BLaER1 treated with 17β-estradiol and CSF1 and Interleukin-3, amounts not matched to agents 10 nM and 100 nM (cell line): ENCODE results near the gene TMEM238L.

Source experiments
- H3K27ac ChIP-seq, 11 experiments: shearing (Covaris generic); formaldehyde crosslinking; 2 replicates each; pipeline ENCODE4 v1.8.1; 2022
- H3K27me3 ChIP-seq, 11 experiments: shearing (Covaris generic); formaldehyde crosslinking; 2 replicates each; pipeline ENCODE4 v1.8.1; 2022
- H3K36me3 ChIP-seq, 11 experiments: shearing (Covaris generic); formaldehyde crosslinking; 2 replicates each; pipeline ENCODE4 v1.8.1; 2022
- H3K4me1 ChIP-seq, 10 experiments: shearing (Covaris generic); formaldehyde crosslinking; 2 replicates each; pipeline ENCODE4 v1.8.1; 2022
- H3K4me2 ChIP-seq, 11 experiments: shearing (Covaris generic); formaldehyde crosslinking; 2 replicates each; pipeline ENCODE4 v1.8.1; 2022
- H3K4me3 ChIP-seq, 10 experiments: shearing (Covaris generic); formaldehyde crosslinking; 2 replicates each; pipeline ENCODE4 v1.8.1; 2022
- H3K9ac ChIP-seq, 11 experiments: shearing (Covaris generic); formaldehyde crosslinking; 2 replicates each; pipeline ENCODE4 v1.8.1; 2022
- H3K9me3 ChIP-seq, 11 experiments: shearing (Covaris generic); formaldehyde crosslinking; replicated peaks in 1 of 11; 2 replicates each; pipeline ENCODE4 v1.8.1; 2022
- H4K20me1 ChIP-seq, 11 experiments: shearing (Covaris generic); formaldehyde crosslinking; 2 replicates each; pipeline ENCODE4 v1.8.1; 2022
- Cebpa-rat ChIP-seq, 11 experiments: shearing (Covaris generic); IDR thresholded peaks; 2 replicates each; pipeline ENCODE4 v1.8.1; 2022

TMEM238L gene

GRCh38 chr17:10779609-10780008 is 24.3 kb downstream of the TMEM238L start:
- no peaks in the 10 kb centered on the region for H3K27me3 ChIP-seq
- H3K9ac ChIP-seq: no peak overlapping the region
- no peaks in the 10 kb centered on the region for H3K36me3 ChIP-seq
- no peak overlapping the region for H3K27ac ChIP-seq
- H4K20me1 ChIP-seq: no peaks in the 10 kb centered on the region
- H3K4me3 ChIP-seq: no peak overlapping the region
- H3K4me2 ChIP-seq: no peak overlapping the region
- no peak for TF ChIP-seq Cebpa-rat (IDR thresholded peaks at IDR 0.05)
- peaks cover 0 to 30% (median 6%) of the 10 kb centered on the region in 10 experiments; a peak in 9 of 20 replicates for H3K4me1 ChIP-seq
- peaks cover 0 to 19% (median 8%) of the 10 kb centered on the region in 11 experiments; a peak in 9 of 22 replicates for H3K9me3 ChIP-seq

GRCh38 chr17:10777890-10778289 is 26.0 kb downstream of the TMEM238L start:
- no peak overlapping the region for H3K4me3 ChIP-seq
- H3K4me2 ChIP-seq: peak overlapping the region in 5 of 11 experiments; percentile 37 to 64 (median 49); a peak in 10 of 22 replicates
- no peaks in the 10 kb centered on the region for H3K36me3 ChIP-seq
- TF ChIP-seq Cebpa-rat (IDR thresholded peaks at IDR 0.05): no peak
- peak overlapping the region in 2 of 11 experiments; percentile 22 to 52; a peak in 2 of 22 replicates for H3K27ac ChIP-seq
- no peak overlapping the region for H3K9ac ChIP-seq
- no peaks in the 10 kb centered on the region for H4K20me1 ChIP-seq
- H3K9me3 ChIP-seq: peaks cover 0 to 13% (median 6%) of the 10 kb centered on the region in 11 experiments; a peak in 9 of 22 replicates
- H3K27me3 ChIP-seq: no peaks in the 10 kb centered on the region
- peaks cover 11 to 42% (median 16%) of the 10 kb centered on the region in 10 experiments for H3K4me1 ChIP-seq

DNA sequence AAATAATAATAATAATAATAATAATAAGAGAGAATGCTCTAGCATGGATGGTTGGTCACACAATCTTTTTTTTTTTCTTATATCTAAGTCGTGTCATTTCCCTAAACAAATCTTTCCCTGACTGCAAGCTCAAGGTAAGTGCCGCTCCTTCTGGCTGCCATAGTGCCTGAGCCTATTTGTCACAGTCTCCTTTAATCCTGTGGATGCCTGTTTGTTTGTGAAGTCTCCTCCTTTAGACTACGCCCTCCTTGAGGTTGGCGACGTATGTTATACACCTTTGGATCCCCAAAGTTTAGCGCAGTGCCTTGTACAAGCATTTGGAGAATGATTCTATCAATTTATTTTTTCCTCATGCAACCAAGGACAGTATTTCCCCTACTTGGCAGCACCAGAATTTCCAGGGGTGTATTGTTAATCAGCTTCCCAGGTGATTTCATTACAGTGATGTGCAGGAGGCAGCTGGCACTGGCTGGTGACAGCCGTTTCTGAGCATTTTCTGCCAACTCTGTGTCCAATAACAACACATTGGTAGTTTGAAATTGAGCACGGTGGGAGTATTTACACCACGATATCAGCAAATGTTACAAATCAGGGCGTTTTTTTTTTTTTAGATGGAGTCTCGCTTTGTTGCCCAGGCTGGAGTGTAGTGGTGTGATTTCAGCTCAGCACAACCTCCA is 26.6 kb downstream of the TMEM238L start:
- peaks cover 16 to 48% (median 20%) of the 10 kb centered on the region in 10 experiments for H3K4me1 ChIP-seq
- H4K20me1 ChIP-seq: no peaks in the 10 kb centered on the region
- peaks cover 1 to 12% (median 10%) of the 10 kb centered on the region in 11 experiments; a peak in 19 of 22 replicates for H3K9me3 ChIP-seq
- no peaks in the 10 kb centered on the region for H3K36me3 ChIP-seq
- H3K9ac ChIP-seq: no peak overlapping the region
- peak overlapping the region in 2 of 11 experiments; percentile 22 to 52; a peak in 1 of 22 replicates for H3K27ac ChIP-seq
- no peak overlapping the region for H3K4me3 ChIP-seq
- H3K27me3 ChIP-seq: no peaks in the 10 kb centered on the region
- TF ChIP-seq Cebpa-rat (IDR thresholded peaks at IDR 0.05): no peak
- peak overlapping the region in 5 of 11 experiments; percentile 37 to 64 (median 49); a peak in 9 of 22 replicates for H3K4me2 ChIP-seq

GRCh38 chr17:10776381-10776780 is 27.5 kb downstream of the TMEM238L start:
- Histone ChIP-seq H3K4me2 (peak overlapping the region in 4 of 11 experiments; percentile 12 to 64 (median 54); a peak in 5 of 22 replicates), H3K4me1 (peaks cover 16 to 49% (median 20%) of the 10 kb centered on the region in 10 experiments), H4K20me1 (no peaks in the 10 kb centered on the region), H3K9me3 (peaks cover 8 to 20% (median 17%) of the 10 kb centered on the region in 11 experiments; a peak in 21 of 22 replicates), H3K4me3 (no peak overlapping the region), H3K9ac (no peak overlapping the region), H3K27me3 (no peaks in the 10 kb centered on the region), H3K27ac (no peak overlapping the region), H3K36me3 (no peaks in the 10 kb centered on the region)
- TF ChIP-seq Cebpa-rat (IDR thresholded peaks at IDR 0.05): no peak

DNA sequence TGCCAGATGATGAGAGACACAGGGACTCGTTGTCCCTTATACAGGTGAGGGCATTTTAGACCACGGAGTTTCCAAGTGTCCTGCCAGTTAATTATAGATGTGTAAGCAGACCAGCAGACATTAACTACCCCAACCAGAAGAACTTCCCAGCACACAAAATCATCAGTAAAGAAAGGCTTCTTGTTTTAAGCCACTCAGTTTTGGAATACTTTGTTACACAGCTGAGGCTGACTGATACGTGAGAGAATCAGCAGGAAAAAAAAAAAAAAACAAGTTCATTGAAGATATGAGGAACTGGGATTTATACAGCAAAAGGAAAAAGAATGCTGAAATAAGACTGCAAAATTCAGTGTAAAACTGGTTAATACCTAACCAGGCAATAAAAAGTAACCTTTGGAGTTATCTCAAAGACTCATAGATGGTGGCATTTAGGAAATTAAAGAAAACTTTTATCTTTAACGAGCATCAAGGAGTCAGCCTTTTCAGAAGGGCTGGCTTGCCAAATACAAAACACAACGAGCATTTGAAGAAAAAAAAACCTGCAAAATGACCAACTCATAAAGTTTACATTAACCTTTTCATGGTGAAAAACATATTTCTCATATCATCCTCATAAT is 28.1 kb downstream of the TMEM238L start:
- Histone ChIP-seq H4K20me1 (no peaks in the 10 kb centered on the region), H3K9ac (no peak overlapping the region), H3K4me1 (peaks cover 16 to 49% (median 20%) of the 10 kb centered on the region in 10 experiments), H3K4me2 (peak overlapping the region in 3 of 11 experiments; percentile 24 to 60 (median 49); a peak in 4 of 22 replicates), H3K9me3 (peaks cover 8 to 20% (median 17%) of the 10 kb centered on the region in 11 experiments; a peak in 21 of 22 replicates), H3K4me3 (no peak overlapping the region), H3K27ac (no peak overlapping the region), H3K36me3 (no peaks in the 10 kb centered on the region), H3K27me3 (no peaks in the 10 kb centered on the region)
- TF ChIP-seq Cebpa-rat (IDR thresholded peaks at IDR 0.05): no peak

- Histone ChIP-seq H4K20me1 (no peaks in the 10 kb centered on the region), H3K27me3 (no peaks in the 10 kb centered on the region), H3K4me2 (no peak overlapping the region), H3K4me3 (no peak overlapping the region), H3K27ac (no peak overlapping the region), H3K9me3 (peaks cover 8 to 20% (median 17%) of the 10 kb centered on the region in 11 experiments; a peak in 21 of 22 replicates), H3K4me1 (peaks cover 16 to 49% (median 20%) of the 10 kb centered on the region in 10 experiments), H3K9ac (no peak overlapping the region), H3K36me3 (no peaks in the 10 kb centered on the region)
- TF ChIP-seq Cebpa-rat (IDR thresholded peaks at IDR 0.05): no peak
Observed at GRCh38 chr17:10775058-10775457, 28.8 kb downstream of the TMEM238L start.

- no peak for TF ChIP-seq Cebpa-rat (IDR thresholded peaks at IDR 0.05)
- H3K4me2 ChIP-seq: peak overlapping the region; percentile 7 to 69 (median 50); a peak in 21 of 22 replicates
Observed at GRCh38 chr17:10773391-10773790, 30.5 kb downstream of the TMEM238L start.

GRCh38 chr17:10772425-10773380 is 31.2 kb downstream of the TMEM238L start:
- no peaks in the 10 kb centered on the region for H3K27me3 ChIP-seq

More at GRCh38 chr17:10773391-10773790, 30.5 kb downstream of the TMEM238L start:
- Histone ChIP-seq H3K27ac (peak overlapping the region in 1 of 11 experiments; percentile 50; a peak in 1 of 22 replicates), H4K20me1 (no peaks in the 10 kb centered on the region), H3K4me3 (no peak overlapping the region), H3K36me3 (no peaks in the 10 kb centered on the region), H3K9ac (0 out of 22 replicates have a peak overlapping the region, but pooled peaks of 1 of the 11 experiments have one; percentile 25), H3K27me3 (no peaks in the 10 kb centered on the region), H3K9me3 (peaks cover 8 to 20% (median 17%) of the 10 kb centered on the region in 11 experiments; a peak in 21 of 22 replicates), H3K4me1 (peaks cover 16 to 44% (median 22%) of the 10 kb centered on the region in 10 experiments)

More at GRCh38 chr17:10772425-10773380, 31.2 kb downstream of the TMEM238L start:
- Histone ChIP-seq H3K36me3 (no peaks in the 10 kb centered on the region), H3K4me1 (peaks cover 14 to 37% (median 20%) of the 10 kb centered on the region in 10 experiments), H3K9ac (0 out of 22 replicates have a peak overlapping the region, but pooled peaks of 1 of the 11 experiments have one; percentile 25), H3K9me3 (peaks cover 8 to 20% (median 17%) of the 10 kb centered on the region in 11 experiments; a peak in 21 of 22 replicates), H3K27ac (peak overlapping the region in 3 of 11 experiments; percentile 4 to 50 (median 23); a peak in 5 of 22 replicates), H3K4me3 (no peak overlapping the region), H4K20me1 (no peaks in the 10 kb centered on the region), H3K4me2 (peak overlapping the region; percentile 7 to 69 (median 50); a peak in 20 of 22 replicates)
- TF ChIP-seq Cebpa-rat (IDR thresholded peaks at IDR 0.05): no peak
